Adipocyte (in vitro differentiated cells): ENCODE results near the gene UNC5CL.

Source experiments
- DNase-seq: peaks from one replicate; pipeline ENCODE4 v3.0.0-alpha.2; 2015; ENCODE audit warnings: low read depth
- H3K27me3 ChIP-seq: replicated peaks from 2 replicates; pipeline ENCODE4 v1.7.0; 2013; ENCODE audit warnings: mild to moderate bottlenecking, low read length, moderate library complexity; ENCODE audit not compliant: control insufficient read depth, insufficient read depth
- H3K36me3 ChIP-seq: 2 replicates; pipeline ENCODE4 v1.7.0; 2013; ENCODE audit warnings: low read length, mild to moderate bottlenecking, moderate library complexity; ENCODE audit not compliant: control insufficient read depth, insufficient read depth, severe bottlenecking
- H3K4me1 ChIP-seq: 2 replicates; pipeline ENCODE4 v1.7.0; 2013; ENCODE audit warnings: mild to moderate bottlenecking, low read length, moderate library complexity; ENCODE audit not compliant: control insufficient read depth, insufficient read depth
- H3K4me3 ChIP-seq: 2 replicates; pipeline ENCODE4 v1.7.0; 2013; ENCODE audit warnings: mild to moderate bottlenecking, low read length, moderate library complexity
- H3K9ac ChIP-seq: 2 replicates; pipeline ENCODE4 v1.7.0; 2013; ENCODE audit warnings: mild to moderate bottlenecking, low read length, moderate library complexity
- H3K9me3 ChIP-seq: 2 replicates; pipeline ENCODE4 v1.7.0; 2013; ENCODE audit warnings: mild to moderate bottlenecking, low read length, moderate library complexity; ENCODE audit not compliant: control insufficient read depth

UNC5CL gene

DNA sequence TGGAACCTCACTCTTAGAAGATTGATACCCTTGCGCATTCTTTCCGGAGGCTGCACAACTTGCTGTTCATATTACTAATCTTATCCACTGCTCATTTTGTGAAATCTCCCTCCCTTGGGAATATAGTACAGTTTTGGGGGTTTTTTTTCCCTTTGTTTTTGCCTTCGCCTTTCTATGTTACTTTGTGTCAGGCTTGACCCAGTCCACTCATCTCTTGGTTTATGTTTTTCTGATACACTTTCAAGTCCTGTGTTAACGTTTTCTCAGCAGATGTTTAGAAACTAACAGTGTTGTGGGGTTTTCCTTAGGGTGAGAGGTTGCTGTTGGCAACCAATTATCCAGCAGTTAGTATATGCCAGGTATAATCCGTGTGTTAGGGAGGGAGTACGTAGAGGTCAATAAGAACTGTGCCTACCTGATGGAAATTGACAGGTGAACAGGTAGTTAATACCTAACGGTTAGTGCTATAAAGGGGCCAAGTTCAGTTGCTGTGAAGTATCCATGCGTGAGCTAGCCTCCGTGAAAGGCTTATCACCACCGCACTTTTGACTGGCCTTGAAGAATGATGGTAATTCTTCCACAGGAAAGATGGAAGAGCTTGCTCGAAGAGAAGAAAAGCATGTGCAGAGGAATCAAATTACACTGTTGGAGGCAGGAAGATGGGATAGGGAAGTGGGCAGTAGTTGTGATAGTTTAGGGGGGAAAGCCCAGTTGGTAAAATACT lies 35.1 kb upstream of the UNC5CL start:
- peak; percentile 48 for DNase-seq
- Histone ChIP-seq H3K4me1 (peaks cover 30% of the 10 kb centered on the region), H3K4me3 (peak overlapping the region; percentile 90), H3K9me3 (no peaks in the 10 kb centered on the region), H3K9ac (peak overlapping the region; percentile 99), H3K27me3 (no peaks in the 10 kb centered on the region), H3K36me3 (peaks cover 4% of the 10 kb centered on the region)

DNA sequence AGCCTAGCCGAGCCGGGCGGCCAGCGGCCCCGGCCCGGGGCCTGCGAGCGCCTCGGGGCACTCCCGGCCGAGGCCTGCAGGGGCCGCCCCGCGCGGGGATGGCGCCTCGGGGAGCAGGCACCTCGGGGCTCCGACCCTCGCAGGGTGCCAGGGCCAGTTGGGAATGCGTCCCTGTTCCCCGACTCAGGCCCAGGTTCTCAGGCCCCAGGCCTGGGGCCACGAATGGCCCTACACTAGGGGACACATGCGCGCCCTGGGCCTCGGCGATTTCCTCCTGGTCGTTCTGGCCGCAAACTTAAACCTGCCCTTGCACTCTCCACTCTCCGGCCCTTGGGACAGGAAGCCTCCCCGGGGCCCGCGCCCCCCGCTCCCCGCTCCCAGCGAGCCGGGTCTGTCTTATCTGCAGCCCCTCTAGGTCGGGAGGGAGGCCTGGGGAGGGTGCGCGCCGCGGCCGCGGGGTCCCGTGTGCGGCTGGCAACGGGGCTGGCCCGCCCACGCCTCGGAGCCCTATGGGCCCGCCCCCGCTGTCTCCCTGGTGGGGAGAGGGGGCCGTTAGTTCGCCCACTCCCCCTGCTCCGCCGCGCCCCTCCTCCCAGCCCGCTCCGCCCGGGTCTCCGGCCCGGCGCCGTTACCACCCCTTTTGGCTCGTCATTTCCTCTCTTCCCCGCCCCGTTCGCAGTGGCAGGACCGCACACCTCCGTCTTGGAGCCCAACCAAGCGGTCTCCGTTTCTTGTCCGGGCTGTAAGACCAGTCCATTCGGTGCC lies 34.4 kb upstream of the UNC5CL start:
- Histone ChIP-seq H3K9ac (peak overlapping the region; percentile 99), H3K27me3 (no peaks in the 10 kb centered on the region), H3K4me3 (peak overlapping the region; percentile 90), H3K4me1 (peaks cover 30% of the 10 kb centered on the region), H3K9me3 (no peaks in the 10 kb centered on the region), H3K36me3 (no peaks in the 10 kb centered on the region)
- DNase-seq = peak; percentile 88

GRCh38 chr6:41072836-41073202 lies 33.8 kb upstream of the UNC5CL start, which contains the start of gene NFYA:
TSS of gene NFYA (plus strand) at chr6:41072974. CDS start at chr6:41079090, 6,116 bp downstream.
- Histone ChIP-seq H3K4me3 (peak within 1 kb of the TSS; percentile 90), H3K9ac (peak within 1 kb of the TSS; percentile 99), H3K36me3 (no peaks in the 10 kb centered on the region), H3K4me1 (peaks cover 32% of the 10 kb centered on the region), H3K9me3 (no peaks in the 10 kb centered on the region), H3K27me3 (no peaks in the 10 kb centered on the region)
- DNase-seq = no peak

DNA sequence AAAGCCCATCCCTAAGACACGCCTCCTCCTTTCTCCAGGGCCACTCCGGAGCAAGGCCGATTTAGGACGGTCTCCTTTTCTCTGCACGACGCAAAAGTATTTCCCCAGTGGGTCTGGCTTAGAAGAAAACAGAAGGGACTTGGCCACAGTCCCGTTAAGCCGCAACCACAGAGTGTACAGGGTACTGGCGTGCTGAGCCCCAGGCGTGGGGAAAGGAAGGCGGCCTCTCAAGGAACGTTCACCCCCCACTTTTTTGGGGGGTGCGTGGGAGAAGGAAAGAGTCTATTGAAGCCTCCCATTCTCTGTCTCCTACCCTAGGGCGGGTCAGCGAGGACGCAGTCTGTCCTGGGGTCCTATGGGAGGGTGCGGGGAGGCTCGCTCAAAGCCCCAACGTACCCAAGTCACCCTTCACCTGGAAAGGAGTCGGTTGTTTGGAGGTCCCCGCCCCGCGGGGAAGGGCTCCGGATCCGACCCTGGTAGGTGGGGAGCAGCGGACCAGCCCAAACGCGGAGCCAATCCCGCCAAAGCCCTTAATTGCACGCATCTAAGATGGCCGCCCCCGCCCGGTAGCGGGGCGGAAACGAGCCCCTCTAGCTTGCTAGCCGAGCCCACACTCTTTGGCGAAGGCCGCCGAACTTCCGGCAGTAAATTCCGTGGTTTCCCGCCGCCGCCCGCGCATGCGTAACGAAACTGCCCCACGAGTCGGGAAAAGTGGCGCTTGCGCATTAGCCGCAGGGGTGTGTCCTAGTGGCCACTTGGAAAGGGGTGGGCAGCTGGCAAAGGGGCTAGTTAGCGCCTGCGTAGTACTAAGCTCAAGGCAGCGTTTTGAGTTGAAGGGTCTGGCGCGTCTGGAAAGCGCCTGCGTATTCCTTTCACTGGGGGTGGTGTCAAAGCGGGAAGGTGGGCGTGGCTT lies 33.2 kb upstream of the UNC5CL start, which contains the start of gene OARD1:
TSS of gene OARD1 (minus strand) at position 434 of the 913 bp plus-strand sequence. CDS start 722 bp downstream, outside the sequence.
- H3K4me3 ChIP-seq = peak within 1 kb of the TSS; percentile 90
- peak; percentile 100 for DNase-seq
- H3K36me3 ChIP-seq = no peaks in the 10 kb centered on the region
- H3K9me3 ChIP-seq = no peaks in the 10 kb centered on the region
- peak within 1 kb of the TSS; percentile 99 for H3K9ac ChIP-seq
- H3K4me1 ChIP-seq = peaks cover 39% of the 10 kb centered on the region
- no peaks in the 10 kb centered on the region for H3K27me3 ChIP-seq

- Histone ChIP-seq H3K4me1 (peaks cover 38% of the 10 kb centered on the region), H3K27me3 (no peaks in the 10 kb centered on the region), H3K9ac (peak overlapping the region; percentile 99), H3K9me3 (no peaks in the 10 kb centered on the region), H3K4me3 (peak overlapping the region; percentile 90), H3K36me3 (no peaks in the 10 kb centered on the region)
- DNase-seq = no peak
Measured at GRCh38 chr6:41071501-41071922, 32.5 kb upstream of the UNC5CL start.

DNA sequence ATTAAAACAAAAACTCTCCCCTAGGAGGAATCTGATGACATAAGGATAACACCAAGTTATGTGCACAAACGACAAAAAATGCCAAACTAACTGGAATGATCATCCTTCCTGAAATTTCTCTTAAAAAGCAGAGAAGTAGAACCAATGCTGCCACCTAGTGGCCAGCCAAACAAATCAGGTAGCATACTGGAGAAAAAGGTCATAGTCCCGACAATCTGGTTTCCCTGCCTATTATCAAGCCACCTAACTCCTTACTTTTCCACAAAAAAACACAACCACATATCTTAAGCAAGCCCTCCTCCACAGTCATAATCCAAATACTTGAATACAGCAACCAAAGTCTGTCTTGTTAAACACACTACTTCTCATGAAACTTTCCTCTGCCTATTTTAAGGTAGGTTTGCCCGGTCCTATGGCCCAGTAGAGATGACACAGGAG lies 27.9 kb upstream of the UNC5CL start:
- Histone ChIP-seq H3K36me3 (peaks cover 14% of the 10 kb centered on the region), H3K4me1 (peaks cover 22% of the 10 kb centered on the region), H3K9ac (no peak overlapping the region), H3K9me3 (no peaks in the 10 kb centered on the region), H3K4me3 (no peak overlapping the region), H3K27me3 (no peaks in the 10 kb centered on the region)
- DNase-seq = peak; percentile 91

- no peak overlapping the region for H3K9ac ChIP-seq
- no peak overlapping the region for H3K4me3 ChIP-seq
- no peaks in the 10 kb centered on the region for H3K9me3 ChIP-seq
- peaks cover 14% of the 10 kb centered on the region for H3K36me3 ChIP-seq
- peaks cover 15% of the 10 kb centered on the region for H3K4me1 ChIP-seq
- no peaks in the 10 kb centered on the region for H3K27me3 ChIP-seq
- no peak for DNase-seq
Measured at GRCh38 chr6:41065550-41066026, 26.6 kb upstream of the UNC5CL start.

DNA sequence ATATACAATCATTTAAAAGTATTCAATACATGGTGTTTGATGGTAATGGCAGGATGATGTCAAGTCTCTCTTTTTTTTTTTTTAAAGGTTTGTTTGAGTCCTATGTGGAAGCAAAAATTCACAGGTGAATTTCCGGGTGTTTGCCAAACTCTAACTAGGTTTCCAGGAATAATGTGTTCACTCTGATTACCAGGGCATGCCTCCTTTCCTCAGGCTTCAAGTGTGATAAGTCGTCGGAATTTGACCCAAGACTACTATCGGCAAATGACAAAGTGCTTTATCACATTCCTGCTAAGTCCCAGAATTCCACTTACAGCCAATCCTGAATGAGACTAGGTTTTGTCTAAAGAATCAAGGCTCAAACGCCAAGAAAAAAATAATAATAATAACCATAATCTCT lies 25.8 kb upstream of the UNC5CL start:
- Histone ChIP-seq H3K9ac (no peak overlapping the region), H3K4me1 (peaks cover 13% of the 10 kb centered on the region), H3K27me3 (no peaks in the 10 kb centered on the region), H3K36me3 (peaks cover 14% of the 10 kb centered on the region), H3K4me3 (no peak overlapping the region), H3K9me3 (no peaks in the 10 kb centered on the region)
- DNase-seq = no peak

- Histone ChIP-seq H3K27me3 (no peaks in the 10 kb centered on the region), H3K36me3 (peaks cover 14% of the 10 kb centered on the region), H3K4me3 (no peak overlapping the region), H3K4me1 (peaks cover 17% of the 10 kb centered on the region), H3K9me3 (no peaks in the 10 kb centered on the region), H3K9ac (no peak overlapping the region)
- DNase-seq = no peak
Measured at GRCh38 chr6:41063884-41064285, 24.9 kb upstream of the UNC5CL start.

- no peak for DNase-seq
- H3K4me1 ChIP-seq = peaks cover 8% of the 10 kb centered on the region
- no peaks in the 10 kb centered on the region for H3K27me3 ChIP-seq
- no peak overlapping the region for H3K4me3 ChIP-seq
- H3K36me3 ChIP-seq = peaks cover 14% of the 10 kb centered on the region
- no peak overlapping the region for H3K9ac ChIP-seq
- no peaks in the 10 kb centered on the region for H3K9me3 ChIP-seq
Measured at GRCh38 chr6:41062056-41062455, 23.0 kb upstream of the UNC5CL start.
